ENCODE data around the gene ZNF76.
A peak's percentile ranks its signal among the peaks of the same experiment; 100 is the strongest.
"Not testable (repeated sequence)": the region's sequence is repeated elsewhere in the genome, so short reads cannot be mapped to it uniquely, and the experiment has no call there.

The ZNF76 gene

GRCh38 chr6:35298625-35299140, 39.1 kb downstream of the ZNF76 start:
- Mint-ChIP-seq H3K27ac (ENCODE audit: low read depth) (peak overlapping the region; percentile 90), H3K9me3 (no peaks in the 10 kb centered on the region), H3K36me3 (ENCODE audit: insufficient read depth) (peaks cover 27% of the 10 kb centered on the region), H3K27me3 (no peaks in the 10 kb centered on the region), H3K4me3 (peak overlapping the region; percentile 86), H3K4me1 (peaks cover 54% of the 10 kb centered on the region)
- no peak for ATAC-seq (replicated peaks; ENCODE audit: extremely low read depth, poor library complexity, severe bottlenecking)
- no peak for DNase-seq (ENCODE audit: low spot score in 2 of 2)

DNA sequence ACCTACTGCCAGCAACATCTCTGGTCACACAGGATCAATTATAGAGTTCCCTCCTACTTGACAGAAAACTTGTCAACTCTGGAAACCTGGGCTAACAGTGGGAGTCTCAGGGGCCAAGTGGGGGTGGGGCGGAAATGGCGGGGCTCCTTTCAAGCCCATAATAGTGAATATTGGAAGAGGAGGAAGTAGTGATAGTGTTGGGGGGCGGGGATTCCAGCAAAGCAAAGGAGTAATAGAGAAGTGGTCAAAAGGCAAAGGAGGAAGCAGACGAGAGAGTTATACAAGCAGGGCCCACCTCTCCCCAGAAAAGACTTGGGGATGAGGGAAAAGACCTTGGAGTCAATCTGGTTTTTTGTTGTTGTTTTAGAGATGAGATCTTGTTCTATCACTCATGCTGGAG, 40.1 kb downstream of the ZNF76 start:
- no peaks in the 10 kb centered on the region for H3K9me3 Mint-ChIP-seq
- H3K4me1 Mint-ChIP-seq: peaks cover 58% of the 10 kb centered on the region
- no peak for ATAC-seq (replicated peaks; ENCODE audit: extremely low read depth, poor library complexity, severe bottlenecking)
- DNase-seq (ENCODE audit: low spot score in 2 of 2): no peak
- peaks cover 30% of the 10 kb centered on the region for H3K36me3 Mint-ChIP-seq (ENCODE audit: insufficient read depth)
- H3K4me3 Mint-ChIP-seq: peak overlapping the region; percentile 86
- peak overlapping the region; percentile 90 for H3K27ac Mint-ChIP-seq (ENCODE audit: low read depth)
- H3K27me3 Mint-ChIP-seq: no peaks in the 10 kb centered on the region

DNA sequence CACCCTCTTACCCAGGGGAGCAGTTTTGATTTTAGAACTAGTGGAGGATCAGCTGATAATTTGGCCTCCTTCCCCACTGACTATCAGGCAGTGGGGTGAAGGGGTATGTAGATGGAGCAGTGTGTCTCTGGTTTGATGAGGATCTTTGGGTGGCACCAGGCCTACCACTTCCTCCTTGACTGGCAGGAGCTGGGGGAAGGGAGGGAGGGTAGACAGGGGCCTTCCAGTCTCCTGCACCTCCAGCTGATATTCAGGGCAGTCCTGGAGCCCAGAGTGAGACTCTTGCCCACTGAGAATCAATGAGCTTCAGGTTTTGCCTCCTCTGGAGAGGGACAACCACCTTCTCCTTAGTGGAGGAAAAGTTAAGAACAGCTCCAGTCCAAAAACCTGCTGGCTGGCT, 41.3 kb downstream of the ZNF76 start:
- peaks cover 33% of the 10 kb centered on the region for H3K36me3 Mint-ChIP-seq (ENCODE audit: insufficient read depth)
- H3K4me3 Mint-ChIP-seq: peak overlapping the region; percentile 86
- peak in 1 of 2 donors; percentile 47 for DNase-seq (ENCODE audit: low spot score in 2 of 2)

DNA sequence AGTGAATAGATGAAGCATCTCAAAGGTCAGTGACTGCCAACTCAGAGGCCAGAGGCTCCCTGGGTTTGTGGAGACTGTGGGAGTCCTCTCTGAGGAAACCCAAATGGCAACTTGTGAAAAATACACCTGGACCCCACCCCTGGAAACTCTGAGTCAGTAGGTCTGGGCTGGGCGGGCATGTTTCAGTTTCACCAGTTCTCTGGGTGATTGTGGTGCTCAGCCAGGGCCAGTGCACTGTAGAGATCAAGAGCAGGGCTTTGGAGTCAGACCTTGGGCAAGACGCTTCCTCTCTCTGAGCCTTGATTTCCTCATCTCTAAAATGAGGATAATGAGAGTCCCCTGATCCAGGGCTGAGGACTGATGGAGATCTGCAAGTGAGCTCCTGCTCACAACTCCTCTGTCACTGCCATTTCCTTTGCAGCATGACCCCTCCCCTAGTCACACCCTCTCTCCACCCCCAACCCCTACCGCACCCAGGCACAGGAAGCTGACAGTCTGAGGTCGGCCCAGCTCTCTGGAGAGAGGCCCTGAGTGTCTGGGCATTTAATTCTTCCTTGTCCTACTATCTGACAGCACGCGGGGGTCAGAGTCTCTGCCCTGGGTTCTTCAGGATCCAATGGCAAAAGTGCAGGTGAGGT, 43.2 kb downstream of the ZNF76 start:
- Mint-ChIP-seq H3K4me3 (peak overlapping the region; percentile 86), H3K9me3 (no peaks in the 10 kb centered on the region), H3K27me3 (no peaks in the 10 kb centered on the region), H3K27ac (ENCODE audit: low read depth) (peak overlapping the region; percentile 90), H3K4me1 (peaks cover 70% of the 10 kb centered on the region), H3K36me3 (ENCODE audit: insufficient read depth) (peaks cover 43% of the 10 kb centered on the region)
- peak; percentile 94 for ATAC-seq (replicated peaks; ENCODE audit: extremely low read depth, poor library complexity, severe bottlenecking)
- peak; percentile 71 to 83 for DNase-seq (ENCODE audit: low spot score in 2 of 2)

More for the DNA sequence above, 41.3 kb downstream of the ZNF76 start:
- Mint-ChIP-seq H3K27me3 (no peaks in the 10 kb centered on the region), H3K9me3 (no peaks in the 10 kb centered on the region), H3K27ac (ENCODE audit: low read depth) (peak overlapping the region; percentile 90), H3K4me1 (peaks cover 58% of the 10 kb centered on the region)
- ATAC-seq (replicated peaks; ENCODE audit: extremely low read depth, poor library complexity, severe bottlenecking): peak; percentile 44

GRCh38 chr6:35304299-35304698, 44.8 kb downstream of the ZNF76 start:
- DNase-seq (ENCODE audit: low spot score in 2 of 2): no peak
- H3K36me3 Mint-ChIP-seq (ENCODE audit: insufficient read depth): peaks cover 53% of the 10 kb centered on the region
- H3K9me3 Mint-ChIP-seq: no peaks in the 10 kb centered on the region
- H3K27me3 Mint-ChIP-seq: no peaks in the 10 kb centered on the region
- peak overlapping the region; percentile 86 for H3K4me3 Mint-ChIP-seq
- peaks cover 75% of the 10 kb centered on the region for H3K4me1 Mint-ChIP-seq
- peak overlapping the region; percentile 90 for H3K27ac Mint-ChIP-seq (ENCODE audit: low read depth)
- ATAC-seq (replicated peaks; ENCODE audit: extremely low read depth, poor library complexity, severe bottlenecking): no peak

DNA sequence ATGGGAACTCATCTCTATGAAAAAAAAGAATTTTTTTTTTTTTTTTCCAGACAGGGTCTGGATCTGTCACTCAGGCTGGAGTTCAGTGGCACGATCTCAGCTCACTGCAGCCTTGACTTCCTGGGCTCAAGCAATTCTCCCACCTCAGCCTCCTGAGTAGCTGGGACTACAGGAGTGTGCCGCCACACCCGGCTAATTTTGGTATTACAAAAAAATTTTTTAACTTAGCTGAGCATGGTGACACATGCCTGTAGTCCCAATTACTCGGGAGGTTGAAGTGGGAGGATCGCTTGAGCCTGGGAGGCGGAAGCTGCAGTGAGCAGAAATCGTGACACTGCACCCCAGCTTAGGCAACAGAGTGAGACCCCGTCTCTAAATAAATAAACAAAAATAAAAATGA, 45.6 kb downstream of the ZNF76 start:
- peak overlapping the region; percentile 38 for H3K27ac Mint-ChIP-seq (ENCODE audit: low read depth)
- ATAC-seq (replicated peaks; ENCODE audit: extremely low read depth, poor library complexity, severe bottlenecking): no peak
- H3K9me3 Mint-ChIP-seq: no peaks in the 10 kb centered on the region
- H3K4me1 Mint-ChIP-seq: peaks cover 75% of the 10 kb centered on the region
- no peak overlapping the region for H3K4me3 Mint-ChIP-seq
- H3K27me3 Mint-ChIP-seq: no peaks in the 10 kb centered on the region
- no peak for DNase-seq (ENCODE audit: low spot score in 2 of 2)
- H3K36me3 Mint-ChIP-seq (ENCODE audit: insufficient read depth): peaks cover 56% of the 10 kb centered on the region

GRCh38 chr6:35307138-35307537, 47.6 kb downstream of the ZNF76 start:
- peak overlapping the region; percentile 32 for H3K27ac Mint-ChIP-seq (ENCODE audit: low read depth)
- H3K36me3 Mint-ChIP-seq (ENCODE audit: insufficient read depth): peaks cover 63% of the 10 kb centered on the region
- not testable (repeated sequence) for ATAC-seq (replicated peaks; ENCODE audit: extremely low read depth, poor library complexity, severe bottlenecking); H3K27me3 Mint-ChIP-seq; DNase-seq (ENCODE audit: low spot score in 2 of 2); H3K9me3 Mint-ChIP-seq; H3K4me3 Mint-ChIP-seq
- peaks cover 79% of the 10 kb centered on the region for H3K4me1 Mint-ChIP-seq

GRCh38 chr6:35308543-35308942, 49.0 kb downstream of the ZNF76 start:
- not testable (repeated sequence) for H3K4me3 Mint-ChIP-seq; H3K27me3 Mint-ChIP-seq; ATAC-seq (replicated peaks; ENCODE audit: extremely low read depth, poor library complexity, severe bottlenecking); DNase-seq (ENCODE audit: low spot score in 2 of 2); H3K9me3 Mint-ChIP-seq
- peaks cover 62% of the 10 kb centered on the region for H3K36me3 Mint-ChIP-seq (ENCODE audit: insufficient read depth)
- peak overlapping the region; percentile 93 for H3K27ac Mint-ChIP-seq (ENCODE audit: low read depth)
- H3K4me1 Mint-ChIP-seq: peaks cover 80% of the 10 kb centered on the region

GRCh38 chr6:35309611-35310264, 50.2 kb downstream of the ZNF76 start:
- H3K27me3 Mint-ChIP-seq: no peaks in the 10 kb centered on the region
- peak overlapping the region; percentile 93 for H3K27ac Mint-ChIP-seq (ENCODE audit: low read depth)
- no peaks in the 10 kb centered on the region for H3K9me3 Mint-ChIP-seq
- H3K4me1 Mint-ChIP-seq: peaks cover 78% of the 10 kb centered on the region
- DNase-seq (ENCODE audit: low spot score in 2 of 2): no peak
- peaks cover 59% of the 10 kb centered on the region for H3K36me3 Mint-ChIP-seq (ENCODE audit: insufficient read depth)
- peak overlapping the region; percentile 75 for H3K4me3 Mint-ChIP-seq
- ATAC-seq (replicated peaks; ENCODE audit: extremely low read depth, poor library complexity, severe bottlenecking): no peak

- peaks cover 60% of the 10 kb centered on the region for H3K36me3 Mint-ChIP-seq (ENCODE audit: insufficient read depth)
- peak overlapping the region; percentile 93 for H3K27ac Mint-ChIP-seq (ENCODE audit: low read depth)
- H3K4me3 Mint-ChIP-seq: peak overlapping the region; percentile 75
- H3K27me3 Mint-ChIP-seq: no peaks in the 10 kb centered on the region
- H3K9me3 Mint-ChIP-seq: no peaks in the 10 kb centered on the region
- DNase-seq (ENCODE audit: low spot score in 2 of 2) (no peak), ATAC-seq (replicated peaks; ENCODE audit: extremely low read depth, poor library complexity, severe bottlenecking) (no peak)
- H3K4me1 Mint-ChIP-seq: peaks cover 84% of the 10 kb centered on the region
Observed at GRCh38 chr6:35310265-35310831, 50.8 kb downstream of the ZNF76 start.

- ATAC-seq (replicated peaks; ENCODE audit: extremely low read depth, poor library complexity, severe bottlenecking) (peak; percentile 90), DNase-seq (ENCODE audit: low spot score in 2 of 2) (peak in 1 of 2 donors; percentile 35)
- H3K9me3 Mint-ChIP-seq: no peaks in the 10 kb centered on the region
- H3K36me3 Mint-ChIP-seq (ENCODE audit: insufficient read depth): peaks cover 59% of the 10 kb centered on the region
- peak overlapping the region; percentile 93 for H3K27ac Mint-ChIP-seq (ENCODE audit: low read depth)
- H3K27me3 Mint-ChIP-seq: no peaks in the 10 kb centered on the region
- peaks cover 92% of the 10 kb centered on the region for H3K4me1 Mint-ChIP-seq
- peak overlapping the region; percentile 75 for H3K4me3 Mint-ChIP-seq
Observed at GRCh38 chr6:35311390-35312075, 52.0 kb downstream of the ZNF76 start.

DNA sequence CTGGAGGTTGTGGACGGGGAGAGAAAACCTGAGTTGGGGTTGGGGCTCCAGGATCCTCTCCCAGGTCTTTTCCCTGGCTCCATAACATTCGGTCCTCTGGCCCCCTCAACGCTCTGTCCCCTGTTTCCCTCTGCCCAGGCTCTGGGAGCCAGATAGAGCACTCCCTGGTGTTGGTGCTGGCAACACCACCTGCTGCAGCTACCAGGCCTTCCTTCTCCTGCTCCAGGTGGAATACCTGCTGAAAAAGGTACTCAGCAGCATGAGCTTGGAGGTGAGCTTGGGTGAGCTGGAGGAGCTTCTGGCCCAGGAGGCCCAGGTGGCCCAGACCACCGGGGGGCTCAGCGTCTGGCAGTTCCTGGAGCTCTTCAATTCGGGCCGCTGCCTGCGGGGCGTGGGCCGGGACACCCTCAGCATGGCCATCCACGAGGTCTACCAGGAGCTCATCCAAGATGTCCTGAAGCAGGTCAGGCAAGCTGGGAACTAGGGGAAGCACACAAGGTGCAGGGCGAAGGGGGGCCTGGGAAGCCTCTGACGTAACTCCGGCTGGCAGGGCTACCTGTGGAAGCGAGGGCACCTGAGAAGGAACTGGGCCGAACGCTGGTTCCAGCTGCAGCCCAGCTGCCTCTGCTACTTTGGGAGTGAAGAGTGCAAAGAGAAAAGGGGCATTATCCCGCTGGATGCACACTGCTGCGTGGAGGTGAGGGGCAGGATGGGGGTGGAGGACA, 52.7 kb downstream of the ZNF76 start:
- no peak for ATAC-seq (replicated peaks; ENCODE audit: extremely low read depth, poor library complexity, severe bottlenecking)
- no peak for DNase-seq (ENCODE audit: low spot score in 2 of 2)
- peaks cover 59% of the 10 kb centered on the region for H3K36me3 Mint-ChIP-seq (ENCODE audit: insufficient read depth)
- no peaks in the 10 kb centered on the region for H3K9me3 Mint-ChIP-seq
- H3K4me1 Mint-ChIP-seq: peaks cover 90% of the 10 kb centered on the region
- H3K27ac Mint-ChIP-seq (ENCODE audit: low read depth): peak overlapping the region; percentile 93
- peak overlapping the region; percentile 75 for H3K4me3 Mint-ChIP-seq
- no peaks in the 10 kb centered on the region for H3K27me3 Mint-ChIP-seq
